Head of caudate nucleus (tissue), 42 donors: Measurements from ENCODE around the gene SGCD.

ENCODE experiments used
- DNase-seq, 42 donors: peaks; one replicate each; pipeline versions ENCODE4 v3.0.0 to v3.0.0-alpha.2; 2020 to 2021; ENCODE audit warnings: mixed read lengths in 7 of 42
- intact Hi-C: fragments of 100-400 bp; cut with DNase I; formaldehyde crosslinking; loops from one replicate; pipeline ENCODE4 v1.15.0; 2022

SGCD gene

DNA sequence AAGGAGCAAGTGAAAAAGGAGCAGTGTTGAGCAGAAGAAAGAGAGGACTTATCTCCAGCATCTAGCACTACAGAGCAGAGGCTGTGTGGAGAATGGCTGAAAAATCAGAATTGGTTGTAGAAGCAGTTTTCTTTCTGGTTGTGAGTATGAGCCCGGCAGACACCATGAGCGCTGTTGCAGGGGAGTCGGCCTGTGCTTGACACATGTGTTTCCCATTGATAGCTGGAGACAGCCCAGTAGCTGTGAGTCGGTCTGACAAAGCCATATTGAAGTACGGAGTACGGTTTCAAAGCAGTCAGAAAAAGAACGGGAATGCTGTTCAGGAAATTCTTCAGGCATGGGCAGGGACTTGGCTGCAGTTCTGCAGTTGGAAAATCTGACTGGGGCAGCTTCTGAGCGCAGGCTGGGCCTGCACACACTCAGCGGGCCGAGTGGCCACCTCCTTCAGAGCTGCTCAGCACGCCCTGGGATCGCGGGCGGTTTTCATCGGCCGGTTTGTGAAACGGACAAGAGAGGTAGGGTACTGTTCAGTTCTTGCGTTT, at the start of gene SGCD:
TSS of gene SGCD (plus strand) at position 447 of the 542 bp plus-strand sequence.
- intact Hi-C loops, result no loop called here
- peak; percentile 27 to 80 (median 60) for DNase-seq

DNA sequence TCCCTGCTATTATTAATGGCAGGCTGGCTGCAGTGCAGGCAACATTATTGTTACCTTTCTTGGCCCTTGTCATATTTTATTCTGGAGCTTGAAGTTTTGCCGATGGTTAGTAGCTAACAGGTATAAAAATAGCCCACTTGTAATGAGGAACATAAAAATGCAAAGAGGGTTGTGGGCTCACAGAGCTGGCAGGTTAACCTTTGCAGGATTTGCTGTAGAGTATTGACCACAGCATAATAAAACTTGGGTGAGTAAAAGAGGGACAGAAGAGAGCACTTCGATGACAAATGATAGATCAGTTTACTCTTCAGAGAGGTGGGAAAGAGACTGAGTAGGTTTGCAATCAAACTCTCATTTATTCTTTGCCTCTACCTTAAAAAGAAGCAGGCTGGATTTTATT, 49.7 kb upstream of the SGCD start:
- intact Hi-C loops, result no loop called here
- DNase-seq, result no peak

DNA sequence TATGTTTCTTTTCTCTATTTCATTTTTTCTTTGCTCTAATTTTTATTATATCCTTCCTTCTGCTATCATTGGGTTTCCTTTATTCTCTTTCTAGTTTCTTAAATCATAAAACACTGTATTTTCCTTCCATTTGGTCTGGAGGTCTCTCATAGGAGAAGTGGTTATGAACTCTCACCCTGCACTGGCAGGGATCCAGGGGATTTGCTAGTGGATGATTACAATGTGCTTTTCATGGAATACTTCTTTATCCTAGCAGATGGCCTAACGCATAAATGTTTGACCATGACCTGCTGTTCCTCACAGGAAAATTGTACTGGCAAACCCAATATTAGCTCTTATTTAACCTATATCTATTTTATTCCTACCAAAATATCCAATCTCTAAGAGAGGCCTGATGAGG, 31.5 kb upstream of the SGCD start:
- DNase-seq, result no peak
- intact Hi-C loops, result no loop called here

DNA sequence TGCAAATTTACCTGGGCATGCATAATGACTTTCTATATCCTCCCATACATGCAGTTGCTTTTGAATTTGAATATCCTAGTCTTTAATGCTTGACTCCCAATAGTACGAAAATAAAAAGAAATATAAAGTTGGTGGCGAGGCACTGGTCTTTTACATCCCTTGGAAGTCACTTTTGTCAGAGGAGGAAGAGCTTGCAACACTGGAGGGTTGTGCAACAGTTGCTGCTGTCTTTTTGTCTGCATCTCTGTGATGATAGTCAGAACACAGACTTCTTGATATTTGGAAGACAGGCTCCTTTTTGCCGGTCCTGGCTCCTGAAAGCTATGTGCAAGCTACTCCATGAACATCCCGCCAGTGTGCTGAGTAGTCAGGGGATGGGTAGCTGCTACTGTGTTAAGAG, 16.8 kb upstream of the SGCD start:
- DNase-seq, result no peak
- intact Hi-C loops, result no loop called here

DNA sequence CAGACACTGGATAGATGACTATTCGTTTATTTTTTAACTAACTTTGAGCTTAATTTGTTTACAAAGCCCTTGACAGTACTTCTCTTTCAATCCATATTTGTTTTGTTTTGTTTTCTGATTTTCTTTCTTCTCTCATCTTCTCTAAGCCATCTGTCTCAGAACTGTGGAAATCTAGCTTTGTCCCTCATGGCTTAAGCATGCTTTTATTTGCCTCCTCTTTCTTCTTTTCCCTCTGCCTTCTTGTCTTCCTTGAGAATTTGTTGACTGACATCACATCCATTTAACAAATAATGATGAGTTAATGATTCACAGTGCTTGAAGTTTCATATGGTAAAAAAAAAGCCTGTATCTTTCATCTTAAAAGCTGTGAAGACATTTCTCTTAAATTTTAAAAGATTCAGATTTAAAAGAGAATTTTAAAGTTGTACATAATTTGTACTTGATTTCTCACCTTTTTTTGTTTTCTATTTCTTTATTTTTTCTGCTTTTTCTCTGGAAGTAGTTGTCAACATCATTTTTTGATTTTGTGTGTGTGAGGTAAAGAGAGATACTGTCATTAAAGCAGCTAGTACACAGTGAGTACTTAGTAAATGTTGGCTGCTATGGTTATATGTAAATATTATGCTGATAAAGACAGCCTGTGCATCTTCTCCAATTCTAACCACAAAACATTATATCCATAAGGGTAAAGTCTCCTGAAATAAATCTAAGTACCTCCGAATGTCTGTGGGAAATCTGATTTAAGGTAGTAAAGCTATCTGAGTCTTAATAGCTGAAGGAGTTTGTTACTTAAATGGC, 13.9 kb upstream of the SGCD start:
- intact Hi-C loops, result no loop called here
- DNase-seq, result no peak

DNA sequence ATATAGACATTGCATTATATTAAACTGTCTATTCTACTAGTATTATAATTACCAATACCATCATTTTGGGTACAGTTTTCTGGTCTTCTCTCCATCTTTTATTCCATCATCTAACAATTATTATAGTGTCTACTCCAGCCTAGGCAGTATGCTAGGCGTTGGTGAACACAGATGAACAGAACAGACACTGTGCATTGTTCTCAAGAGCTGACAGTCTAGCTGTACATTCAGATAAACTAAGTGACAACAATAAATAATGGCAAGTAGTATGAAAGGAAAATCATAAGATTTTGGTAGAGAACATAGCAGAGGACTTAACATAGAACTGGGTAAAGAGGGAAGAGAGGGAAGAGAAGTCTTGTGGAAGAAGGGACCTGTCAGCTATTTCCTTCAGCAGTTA, 12.5 kb upstream of the SGCD start:
- intact Hi-C loops, result no loop called here
- no peak for DNase-seq

DNA sequence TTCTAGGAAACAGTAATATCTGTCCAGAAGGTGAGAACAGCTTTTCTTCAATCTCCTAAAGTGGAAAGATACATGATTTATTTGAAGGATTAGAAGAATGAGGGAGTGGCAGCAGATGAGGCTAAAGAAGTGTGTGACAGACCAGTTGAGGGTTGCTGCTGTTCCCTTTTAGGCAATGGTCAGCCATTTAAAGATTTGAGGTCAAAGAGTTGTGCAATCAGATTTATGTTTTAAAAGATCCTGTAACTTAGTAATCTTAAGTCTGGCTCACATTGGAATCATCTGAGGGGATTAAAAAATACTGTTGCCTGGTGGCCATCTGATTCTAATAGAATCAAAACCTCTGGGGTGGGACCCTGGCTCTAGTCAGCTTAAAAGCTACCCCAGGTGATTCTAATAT, 4.3 kb upstream of the SGCD start:
- intact Hi-C loops, result no loop called here

DNA sequence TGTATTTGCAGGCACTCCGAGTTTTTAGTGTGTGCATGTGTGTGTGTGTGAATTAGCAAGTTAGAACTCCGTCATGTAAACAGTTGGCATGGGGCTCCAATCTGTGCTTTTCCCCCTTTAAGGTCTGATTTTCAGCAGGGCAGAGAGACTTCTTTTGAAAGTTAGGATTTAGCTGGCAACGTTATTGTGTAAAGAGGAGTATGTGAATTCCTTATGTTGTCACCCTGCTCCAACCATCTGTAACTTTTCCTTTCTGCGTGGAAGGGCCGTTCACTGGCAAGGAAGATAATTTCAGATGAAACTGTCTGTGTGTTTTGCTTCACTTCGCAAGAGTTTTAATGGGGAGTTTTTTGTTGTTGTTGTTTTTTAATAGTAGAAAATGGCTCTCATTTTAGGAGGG, 332 bp downstream of the SGCD start:
- intact Hi-C loops, result no loop called here
- DNase-seq, result peak in 6 of 42 donors; percentile 4 to 43 (median 16)

More for the DNA sequence above, 4.3 kb upstream of the SGCD start:
- DNase-seq, result no peak

DNA sequence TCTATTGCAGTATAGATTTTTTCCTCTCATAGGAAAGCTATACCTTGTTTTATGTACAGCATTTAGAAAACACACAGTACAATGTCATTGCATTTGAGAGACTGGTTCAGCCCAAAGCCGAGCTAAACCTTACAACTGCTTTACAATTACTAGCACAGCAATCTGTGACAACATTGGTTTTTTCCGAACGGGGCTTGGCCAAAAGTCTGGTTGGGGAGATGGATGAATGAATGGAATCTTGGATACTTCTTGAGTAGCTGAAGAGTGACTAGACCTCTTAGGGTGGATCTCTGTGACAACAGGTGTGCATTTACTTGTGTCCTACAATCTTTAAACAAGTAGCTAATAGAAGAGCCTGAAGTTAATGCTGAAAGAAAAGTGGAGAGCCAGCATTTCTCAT, 1.2 kb downstream of the SGCD start:
- peak in 1 of 42 donors; percentile 12 for DNase-seq

DNA sequence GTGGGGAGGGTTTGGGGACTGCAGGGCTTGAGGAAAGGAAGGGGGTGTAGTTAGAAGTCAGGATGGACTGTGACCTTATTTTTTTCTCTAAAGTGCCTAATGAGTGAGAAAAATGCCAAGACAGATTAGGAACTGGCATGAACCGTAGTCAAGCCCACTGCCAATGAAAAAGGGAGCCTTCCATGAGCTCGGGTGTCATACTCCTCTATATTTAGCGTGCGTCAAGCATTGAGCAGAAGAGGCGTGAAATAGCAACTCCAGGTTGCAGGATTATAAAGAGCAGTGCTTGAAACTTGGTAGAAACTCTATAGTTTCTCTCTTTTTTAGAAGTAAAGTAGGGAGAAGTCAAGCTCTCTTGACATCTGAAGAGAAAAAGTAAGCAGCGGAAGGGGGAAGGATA, 1.8 kb downstream of the SGCD start:
- DNase-seq, result peak in 1 of 42 donors; percentile 5
- intact Hi-C loops, result no loop called here

More for the DNA sequence above, 1.2 kb downstream of the SGCD start:
- intact Hi-C loops, result no loop called here

DNA sequence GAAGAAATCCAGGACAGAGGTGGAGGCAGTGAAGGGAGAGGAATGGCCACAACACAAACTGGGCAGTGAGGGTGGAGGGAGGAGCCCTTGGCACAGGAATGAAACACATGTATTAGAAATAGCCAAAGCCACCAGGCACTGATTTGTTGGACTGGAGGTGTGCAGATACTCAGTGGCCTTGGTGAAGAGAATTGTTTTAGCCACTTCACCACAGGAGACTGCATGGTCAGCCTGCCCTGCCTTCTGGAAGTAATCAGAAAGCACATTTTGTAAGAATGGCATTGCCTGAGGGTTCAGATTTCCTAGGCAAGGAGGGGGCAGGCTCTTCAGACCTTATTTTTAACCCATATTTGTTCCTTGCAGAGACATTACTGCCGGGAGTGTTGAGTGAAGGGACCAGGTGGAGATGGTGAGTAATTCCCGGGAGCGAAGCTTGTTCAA, 2.2 kb downstream of the SGCD start:
- DNase-seq, result no peak
- intact Hi-C loops, result no loop called here

DNA sequence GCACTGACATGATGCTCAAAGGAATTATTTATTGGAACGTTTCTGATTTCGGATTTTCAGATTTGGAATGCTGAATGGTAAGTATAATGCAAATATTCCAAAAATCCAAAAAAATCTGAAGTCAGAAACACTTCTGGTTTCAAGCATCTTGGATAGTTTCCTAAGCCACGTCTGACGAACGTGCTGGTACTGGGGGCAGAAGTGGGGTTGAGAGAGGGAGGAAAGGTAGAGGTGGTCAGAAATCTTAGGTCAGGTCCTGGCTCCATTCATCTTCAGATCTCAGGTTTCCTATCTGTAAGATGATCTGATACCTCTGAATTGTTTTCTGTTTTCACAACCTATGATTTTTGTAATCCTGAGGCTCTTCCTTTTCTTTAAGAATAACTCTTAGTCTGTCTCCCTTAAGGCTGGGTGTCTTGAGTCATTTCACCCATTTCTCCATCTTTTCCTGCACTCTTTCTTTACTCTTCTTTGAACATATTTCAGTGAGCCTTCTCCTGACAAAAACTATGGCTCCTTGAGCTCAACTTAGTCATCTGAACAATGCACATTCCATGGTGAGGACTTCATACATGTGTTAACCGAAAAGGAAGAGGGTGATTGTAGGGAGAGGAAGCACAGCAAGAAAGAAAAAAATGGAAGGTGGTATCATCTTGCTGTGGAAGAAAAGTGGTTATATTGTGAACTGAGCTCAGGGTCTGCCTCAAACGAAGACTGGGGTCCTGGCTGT, 3.3 kb downstream of the SGCD start:
- no peak for DNase-seq
- intact Hi-C loops, result no loop called here

DNA sequence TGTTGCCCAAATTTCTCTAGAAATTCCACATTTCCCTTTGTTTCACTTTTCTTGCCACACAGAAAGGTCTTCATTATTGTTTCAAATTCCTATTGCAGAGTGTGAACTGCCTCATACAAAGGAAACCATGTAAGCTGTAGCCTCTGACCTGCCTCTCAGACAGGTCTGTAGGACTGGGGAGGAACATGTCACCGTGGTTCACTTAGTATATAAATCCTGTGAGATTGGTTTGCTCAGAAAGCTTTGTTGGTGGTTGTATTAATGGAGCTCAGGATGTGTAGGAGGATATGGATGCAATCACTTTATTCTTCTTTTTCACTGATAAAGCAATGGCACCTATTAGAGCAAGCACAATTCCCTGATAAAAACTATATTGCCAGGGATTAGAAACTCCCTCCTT, 4.2 kb downstream of the SGCD start:
- intact Hi-C loops, result no loop called here
- DNase-seq, result no peak

DNA sequence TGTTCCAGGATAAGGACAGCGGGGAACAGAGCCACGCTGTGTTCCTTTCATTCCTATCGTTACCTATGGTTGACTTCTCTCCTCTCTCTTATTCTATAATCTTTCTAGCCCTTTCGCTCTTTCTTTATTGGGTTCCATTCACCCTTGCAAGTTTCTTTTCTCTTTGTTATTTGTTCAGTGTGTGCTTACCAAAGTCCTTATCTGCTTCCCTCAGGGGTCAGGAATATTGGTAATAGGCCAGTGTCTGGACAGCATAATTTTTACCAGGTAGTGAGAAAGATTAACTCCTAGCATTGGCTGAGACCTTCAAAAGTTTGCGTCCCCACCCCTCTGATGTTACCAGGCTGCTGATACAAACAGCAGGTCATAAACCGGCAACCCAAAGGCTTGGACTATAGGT, 4.9 kb downstream of the SGCD start:
- no peak for DNase-seq
- intact Hi-C loops, result no loop called here

DNA sequence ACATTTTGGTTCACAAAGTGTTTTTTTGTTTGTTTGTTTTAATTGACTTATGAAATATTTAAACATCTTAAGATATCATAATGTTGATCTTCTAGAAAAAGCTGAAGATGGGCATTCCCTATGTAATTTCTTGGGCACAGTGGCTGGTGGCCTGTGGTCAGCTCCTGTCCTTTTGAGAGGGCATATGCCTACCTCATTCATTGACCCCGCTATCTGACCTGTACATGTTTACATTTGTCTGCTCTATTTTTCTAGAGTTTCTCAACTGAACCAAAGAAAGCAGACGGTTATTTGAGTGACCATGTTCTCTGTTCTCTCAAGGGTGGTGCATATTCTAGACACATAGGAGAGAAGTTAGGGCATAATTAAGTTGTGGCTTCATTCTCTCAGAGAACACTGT, 5.3 kb downstream of the SGCD start:
- no peak for DNase-seq
- intact Hi-C loops, result no loop called here

DNA sequence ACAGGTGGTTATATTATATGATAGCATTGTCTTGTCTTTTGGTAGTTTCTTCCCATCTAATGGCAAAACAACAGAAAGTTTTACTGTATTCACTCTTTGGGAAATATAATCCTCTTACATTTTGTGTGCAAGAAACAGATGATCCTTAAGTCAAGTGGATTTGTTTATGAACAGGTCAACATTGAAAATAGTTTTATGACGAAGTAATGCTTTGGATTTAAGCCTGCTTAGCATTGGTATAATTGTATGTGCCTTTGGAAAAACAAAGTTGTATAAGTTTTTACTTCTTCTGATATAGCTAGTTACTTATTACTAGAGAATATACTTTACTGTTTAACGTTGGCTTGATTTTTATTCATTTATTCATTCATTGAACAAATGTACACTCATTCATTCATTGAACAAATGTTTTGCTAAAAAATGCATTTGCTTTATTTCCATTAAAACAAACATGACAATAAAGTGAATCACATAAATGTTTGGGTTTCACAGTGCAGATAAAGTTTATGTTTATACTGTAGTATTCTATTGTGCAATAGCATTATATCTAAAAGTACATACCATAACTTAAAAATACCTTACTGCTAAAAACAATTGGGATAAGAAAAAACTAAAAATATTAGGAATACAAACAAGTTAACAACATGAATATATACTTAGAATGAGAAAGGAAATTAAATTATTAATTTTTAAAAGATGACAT, 12.3 kb downstream of the SGCD start:
- intact Hi-C loops, result no loop called here
- no peak for DNase-seq

DNA sequence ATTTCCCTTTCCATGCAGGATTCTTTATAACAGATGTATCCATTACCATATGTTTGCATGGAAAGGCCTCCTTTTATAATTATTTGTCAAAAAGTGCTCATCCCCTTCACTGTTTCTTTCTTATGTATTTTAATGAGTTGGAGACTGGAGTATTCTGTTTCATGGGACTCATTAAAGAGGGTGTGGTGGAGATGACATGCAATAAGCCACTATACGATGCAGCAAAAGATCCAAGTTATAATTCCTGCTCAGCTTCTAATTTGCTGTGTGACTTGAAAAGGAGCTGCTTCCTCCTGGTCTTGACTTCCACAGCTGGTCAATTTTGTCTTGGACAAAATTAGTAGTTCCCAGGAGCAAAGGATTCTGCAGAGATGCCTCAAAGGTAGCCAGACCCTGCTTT, 13.9 kb downstream of the SGCD start:
- DNase-seq, result no peak
- intact Hi-C loops, result no loop called here

DNA sequence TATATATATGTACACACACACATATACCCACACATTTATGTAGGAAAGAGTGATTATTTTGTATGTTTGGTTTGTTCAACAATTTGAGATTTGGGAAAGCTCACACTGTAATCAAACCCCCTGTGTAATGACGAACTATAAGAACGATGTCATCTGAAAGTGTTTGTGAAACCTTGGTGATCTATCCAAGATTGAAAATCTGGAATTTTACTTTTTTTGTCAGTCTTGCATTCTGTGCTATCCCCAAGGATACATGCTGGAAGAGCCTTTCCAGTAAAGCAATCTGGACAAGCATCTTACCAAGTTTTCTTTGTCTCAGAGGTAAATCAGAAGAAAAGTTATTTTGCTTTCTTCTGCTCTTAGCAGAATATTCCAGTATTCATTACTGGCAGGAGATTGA, 23.3 kb downstream of the SGCD start:
- intact Hi-C loops, result no loop called here
- no peak for DNase-seq

DNA sequence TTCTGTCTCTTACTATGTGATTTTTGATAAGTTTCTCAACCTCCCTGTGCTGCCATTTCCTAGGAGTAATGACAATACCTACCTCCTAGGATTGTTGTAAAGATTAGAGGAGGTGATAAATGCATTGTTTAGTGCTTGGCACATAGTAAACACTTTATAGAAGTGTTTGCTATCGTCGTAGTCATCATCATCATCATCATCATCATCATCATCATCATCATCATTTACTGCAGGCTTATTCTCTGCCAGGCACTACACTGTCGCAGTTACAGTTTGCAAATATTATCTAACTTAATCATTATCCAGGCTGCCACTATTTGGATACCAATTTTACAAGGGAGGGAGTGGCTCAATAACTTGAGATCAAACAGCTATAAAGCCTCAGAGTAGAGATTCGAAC, 24.5 kb downstream of the SGCD start:
- no peak for DNase-seq
- intact Hi-C loops, result no loop called here

DNA sequence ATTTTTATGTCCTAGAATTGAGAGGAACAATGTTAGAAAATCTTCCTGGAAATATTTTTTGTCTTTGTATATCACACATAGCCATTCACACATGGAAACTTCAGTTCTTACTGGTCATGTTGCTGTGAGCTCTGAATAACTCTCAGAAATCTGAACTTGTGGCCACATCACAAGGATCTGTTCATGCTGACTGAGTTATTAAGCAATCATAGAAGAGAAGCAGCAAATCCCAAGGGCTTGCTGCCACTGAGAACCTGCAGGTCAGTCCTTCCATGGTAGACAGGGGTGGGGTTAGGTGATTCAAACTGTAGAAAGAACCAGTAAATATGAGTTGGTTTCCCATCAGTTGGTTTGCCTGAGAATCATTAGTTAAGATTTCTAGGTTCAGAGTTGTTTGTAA, 27.6 kb downstream of the SGCD start:
- no peak for DNase-seq
- intact Hi-C loops, result no loop called here
